ENCODE data around the gene JPH3.

DNA sequence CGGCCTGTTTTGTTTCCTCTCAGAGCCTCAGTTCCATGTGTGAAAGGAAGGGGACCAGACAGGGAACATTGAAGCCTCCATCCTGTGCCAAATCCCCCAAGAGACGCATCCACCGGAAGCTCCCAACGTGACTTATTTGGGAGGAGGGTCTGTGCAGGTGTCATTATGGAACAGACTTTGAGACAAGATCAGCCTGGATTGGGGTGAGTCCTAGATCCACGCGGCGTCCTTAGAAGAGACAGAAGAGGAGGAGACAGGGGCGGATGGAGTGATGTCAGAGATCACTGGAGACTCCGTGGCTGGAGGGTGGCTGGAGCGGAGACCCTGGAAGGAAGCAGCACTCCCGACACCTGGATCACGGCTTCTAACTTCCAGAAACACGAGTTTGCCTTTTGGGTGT lies 83.5 kb downstream of the JPH3 start:
- TF ChIP-seq EZH2 (IDR thresholded peaks at IDR 0.05; ENCODE audit: low read depth) = no peak
- TF ChIP-seq, protein P1, sequence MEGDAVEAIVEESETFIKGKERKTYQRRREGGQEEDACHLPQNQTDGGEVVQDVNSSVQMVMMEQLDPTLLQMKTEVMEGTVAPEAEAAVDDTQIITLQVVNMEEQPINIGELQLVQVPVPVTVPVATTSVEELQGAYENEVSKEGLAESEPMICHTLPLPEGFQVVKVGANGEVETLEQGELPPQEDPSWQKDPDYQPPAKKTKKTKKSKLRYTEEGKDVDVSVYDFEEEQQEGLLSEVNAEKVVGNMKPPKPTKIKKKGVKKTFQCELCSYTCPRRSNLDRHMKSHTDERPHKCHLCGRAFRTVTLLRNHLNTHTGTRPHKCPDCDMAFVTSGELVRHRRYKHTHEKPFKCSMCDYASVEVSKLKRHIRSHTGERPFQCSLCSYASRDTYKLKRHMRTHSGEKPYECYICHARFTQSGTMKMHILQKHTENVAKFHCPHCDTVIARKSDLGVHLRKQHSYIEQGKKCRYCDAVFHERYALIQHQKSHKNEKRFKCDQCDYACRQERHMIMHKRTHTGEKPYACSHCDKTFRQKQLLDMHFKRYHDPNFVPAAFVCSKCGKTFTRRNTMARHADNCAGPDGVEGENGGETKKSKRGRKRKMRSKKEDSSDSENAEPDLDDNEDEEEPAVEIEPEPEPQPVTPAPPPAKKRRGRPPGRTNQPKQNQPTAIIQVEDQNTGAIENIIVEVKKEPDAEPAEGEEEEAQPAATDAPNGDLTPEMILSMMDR (conservative IDR thresholded peaks at IDR 0.05) = no peak
